BJ (cell line): ENCODE measurements around the gene PRPF8. TPM values are rescaled to one million over a fixed set of nuclear protein-coding genes. Genes with fewer than 3 reads are reported as not detected.
"Not testable (repeated sequence)": the region's sequence is repeated elsewhere in the genome, so short reads cannot be mapped to it uniquely, and the experiment has no call there.

ENCODE experiments used
- CTCF ChIA-PET: fragments of 350-600 bp; formaldehyde crosslinking; extraction: SDS; loops from one replicate; lab custom pipeline; 2021; ENCODE audit warnings: antibody characterized with exemption, inconsistent platforms; lab: Yijun Ruan, JAX
- POLR2A ChIA-PET: fragments of 300-600 bp; sonication (Branson Sonifier 250); formaldehyde crosslinking; extraction: SDS; loops from one replicate; lab custom pipeline; 2021; ENCODE audit warnings: antibody characterized with exemption; lab: Charles Lee
- DNase-seq: peaks from one replicate; pipeline ENCODE4 v3.0.0-alpha.2; 2011; ENCODE audit warnings: low read depth
- H3K27me3 ChIP-seq: 2 replicates; pipeline ENCODE4 v1.6.0; 2011; ENCODE audit warnings: low read length; ENCODE audit not compliant: control insufficient read depth, insufficient read depth
- H3K36me3 ChIP-seq: 2 replicates; pipeline ENCODE4 v1.5.1; 2011; ENCODE audit warnings: low read length; ENCODE audit not compliant: control insufficient read depth, insufficient read depth
- H3K4me3 ChIP-seq: 2 replicates; pipeline ENCODE4 v1.5.1; 2011; ENCODE audit warnings: low read depth, mild to moderate bottlenecking, control low read depth, low read length
- CTCF ChIP-seq: IDR thresholded peaks from 2 replicates; pipeline ENCODE4 v1.5.1; 2011; ENCODE audit warnings: low read depth, mild to moderate bottlenecking, control low read depth, inconsistent platforms, low read length, moderate library complexity; ENCODE audit not compliant: insufficient read depth
- polyA plus RNA-seq: library from polyadenylated mRNA; depleted of rRNA; stranded (reverse); fragments of >200 nt; gene quantifications from 2 replicates; pipeline ENCODE4 v1.2.3, GENCODE V29; 2011

Gene PRPF8
- polyA plus RNA-seq, 1 experiment, result 194 TPM

GRCh38 chr17:1703063-1703462 lies 18.4 kb upstream of the PRPF8 start:
- Histone ChIP-seq H3K27me3 (no peaks in the 10 kb centered on the region), H3K36me3 (peaks cover 2% of the 10 kb centered on the region), H3K4me3 (no peak overlapping the region)
- no peak for DNase-seq
- no peak for TF ChIP-seq CTCF
- ChIA-PET CTCF (no interaction called here), POLR2A (interaction anchor here (0.7 kb wide), 1 partner anchor 13 kb away, joined by 5 read pairs; no protein-coding TSS in a partner anchor)

- H3K36me3 ChIP-seq, CTCF ChIA-PET, POLR2A ChIA-PET, H3K4me3 ChIP-seq, DNase-seq, H3K27me3 ChIP-seq: not testable (repeated sequence)
These were observed 15.2 kb upstream of the PRPF8 start for GRCh38 chr17:1699891-1700290.

- no peak for TF ChIP-seq CTCF
- POLR2A ChIA-PET, result no interaction called here
- no peaks in the 10 kb centered on the region for H3K36me3 ChIP-seq
- no peak overlapping the region for H3K4me3 ChIP-seq
- CTCF ChIA-PET, result no interaction called here
- DNase-seq, result no peak
- H3K27me3 ChIP-seq, result no peaks in the 10 kb centered on the region
These were observed 13.0 kb upstream of the PRPF8 start for GRCh38 chr17:1697681-1698080.

GRCh38 chr17:1695365-1695764 lies 10.7 kb upstream of the PRPF8 start:
- no peaks in the 10 kb centered on the region for H3K27me3 ChIP-seq
- ChIA-PET POLR2A (no interaction called here), CTCF (no interaction called here)
- no peak for DNase-seq
- H3K36me3 ChIP-seq, result no peaks in the 10 kb centered on the region
- no peak for TF ChIP-seq CTCF
- no peak overlapping the region for H3K4me3 ChIP-seq

GRCh38 chr17:1693339-1693738 lies 8.7 kb upstream of the PRPF8 start:
- ChIA-PET CTCF (no interaction called here), POLR2A (interaction anchor here (0.6 kb wide), 1 partner anchor 24 kb away, joined by 3 read pairs; no protein-coding TSS in a partner anchor)
- no peak overlapping the region for H3K4me3 ChIP-seq
- H3K36me3 ChIP-seq, result no peaks in the 10 kb centered on the region
- no peaks in the 10 kb centered on the region for H3K27me3 ChIP-seq
- no peak for DNase-seq
- no peak for TF ChIP-seq CTCF

GRCh38 chr17:1690544-1691221 lies 6.0 kb upstream of the PRPF8 start:
- Histone ChIP-seq H3K4me3 (no peak overlapping the region), H3K27me3 (no peaks in the 10 kb centered on the region), H3K36me3 (no peaks in the 10 kb centered on the region)
- DNase-seq, result no peak
- ChIA-PET POLR2A (no interaction called here), CTCF (interaction anchor here (0.9 kb wide), 1 partner anchor 31 kb away, joined by 4 read pairs; no protein-coding TSS in a partner anchor)
- TF ChIP-seq CTCF, result no peak

- H3K27me3 ChIP-seq, CTCF ChIA-PET, DNase-seq, H3K36me3 ChIP-seq, POLR2A ChIA-PET, H3K4me3 ChIP-seq: not testable (repeated sequence)
These were observed 3.7 kb upstream of the PRPF8 start for GRCh38 chr17:1688405-1688804.
